GM19467 (cell line): ENCODE measurements around the gene ENPP6.
"Not testable (repeated sequence)": the region's sequence is repeated elsewhere in the genome, so short reads cannot be mapped to it uniquely, and the experiment has no call there.

ENCODE experiments used
- ATAC-seq: cut with Tn5 transposase; IDR thresholded peaks from one replicate; pipeline ENCODE4 v1.9.1; 2021; ENCODE audit warnings: mild to moderate bottlenecking, moderate library complexity; ENCODE audit not compliant: unreplicated experiment

ENPP6 gene

GRCh38 chr4:184066584-184067300 lies 150.9 kb downstream of the ENPP6 start:
- no peak for ATAC-seq

- no peak for ATAC-seq
Observed at GRCh38 chr4:184064877-184065276, 152.8 kb downstream of the ENPP6 start.

GRCh38 chr4:184062769-184063168 lies 154.9 kb downstream of the ENPP6 start:
- ATAC-seq = no peak

GRCh38 chr4:184061582-184061981 lies 156.1 kb downstream of the ENPP6 start:
- no peak for ATAC-seq

GRCh38 chr4:184059099-184059498 lies 158.6 kb downstream of the ENPP6 start:
- no peak for ATAC-seq

GRCh38 chr4:184058026-184058425 lies 159.6 kb downstream of the ENPP6 start:
- no peak for ATAC-seq

GRCh38 chr4:184056877-184057276 lies 160.8 kb downstream of the ENPP6 start:
- no peak for ATAC-seq

- ATAC-seq = no peak
Observed at GRCh38 chr4:184053434-184053833, 164.2 kb downstream of the ENPP6 start.

- no peak for ATAC-seq
Observed at GRCh38 chr4:184052616-184053015, 165.1 kb downstream of the ENPP6 start.

- not testable (repeated sequence) for ATAC-seq
Observed at GRCh38 chr4:184051262-184051661, 166.4 kb downstream of the ENPP6 start.

GRCh38 chr4:184046148-184046547 lies 171.5 kb downstream of the ENPP6 start:
- ATAC-seq = no peak

- no peak for ATAC-seq
Observed at GRCh38 chr4:184041156-184041555, 176.5 kb downstream of the ENPP6 start.

- no peak for ATAC-seq
Observed at GRCh38 chr4:184039963-184040383, 177.7 kb downstream of the ENPP6 start.
